ENCODE results near the gene SOX2.

DNA sequence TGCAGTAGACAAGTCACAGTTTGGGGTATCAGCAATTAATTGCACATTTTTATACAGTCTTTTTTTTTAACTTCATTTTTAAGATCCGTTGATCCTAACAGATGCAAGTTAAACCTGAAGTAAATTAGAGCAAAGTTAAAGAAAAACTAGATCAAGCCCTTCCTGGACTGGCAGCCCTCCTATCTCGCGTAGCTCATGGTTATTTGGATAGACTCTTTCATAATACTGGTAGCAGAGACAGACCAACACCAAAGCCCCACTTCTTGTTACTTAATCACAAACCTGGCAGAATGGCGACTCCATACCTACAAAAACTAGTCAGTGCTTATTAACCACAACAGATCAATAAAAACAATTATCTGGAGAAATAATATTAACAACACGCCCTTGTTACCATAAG is 26.8 kb downstream of the SOX2 start:
- TF ChIP-seq POLR2AphosphoS5 (IDR thresholded peaks at IDR 0.05; ENCODE audit: low read depth, low read length): no peak
- TF ChIP-seq SIN3A (IDR thresholded peaks at IDR 0.05; ENCODE audit: borderline replicate concordance, insufficient read depth, low read length): no peak
- no peak for TF ChIP-seq TAF1 (IDR thresholded peaks at IDR 0.05; ENCODE audit: borderline replicate concordance, insufficient read depth, low read length)
- TF ChIP-seq, protein P1, sequence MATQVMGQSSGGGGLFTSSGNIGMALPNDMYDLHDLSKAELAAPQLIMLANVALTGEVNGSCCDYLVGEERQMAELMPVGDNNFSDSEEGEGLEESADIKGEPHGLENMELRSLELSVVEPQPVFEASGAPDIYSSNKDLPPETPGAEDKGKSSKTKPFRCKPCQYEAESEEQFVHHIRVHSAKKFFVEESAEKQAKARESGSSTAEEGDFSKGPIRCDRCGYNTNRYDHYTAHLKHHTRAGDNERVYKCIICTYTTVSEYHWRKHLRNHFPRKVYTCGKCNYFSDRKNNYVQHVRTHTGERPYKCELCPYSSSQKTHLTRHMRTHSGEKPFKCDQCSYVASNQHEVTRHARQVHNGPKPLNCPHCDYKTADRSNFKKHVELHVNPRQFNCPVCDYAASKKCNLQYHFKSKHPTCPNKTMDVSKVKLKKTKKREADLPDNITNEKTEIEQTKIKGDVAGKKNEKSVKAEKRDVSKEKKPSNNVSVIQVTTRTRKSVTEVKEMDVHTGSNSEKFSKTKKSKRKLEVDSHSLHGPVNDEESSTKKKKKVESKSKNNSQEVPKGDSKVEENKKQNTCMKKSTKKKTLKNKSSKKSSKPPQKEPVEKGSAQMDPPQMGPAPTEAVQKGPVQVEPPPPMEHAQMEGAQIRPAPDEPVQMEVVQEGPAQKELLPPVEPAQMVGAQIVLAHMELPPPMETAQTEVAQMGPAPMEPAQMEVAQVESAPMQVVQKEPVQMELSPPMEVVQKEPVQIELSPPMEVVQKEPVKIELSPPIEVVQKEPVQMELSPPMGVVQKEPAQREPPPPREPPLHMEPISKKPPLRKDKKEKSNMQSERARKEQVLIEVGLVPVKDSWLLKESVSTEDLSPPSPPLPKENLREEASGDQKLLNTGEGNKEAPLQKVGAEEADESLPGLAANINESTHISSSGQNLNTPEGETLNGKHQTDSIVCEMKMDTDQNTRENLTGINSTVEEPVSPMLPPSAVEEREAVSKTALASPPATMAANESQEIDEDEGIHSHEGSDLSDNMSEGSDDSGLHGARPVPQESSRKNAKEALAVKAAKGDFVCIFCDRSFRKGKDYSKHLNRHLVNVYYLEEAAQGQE (IDR thresholded peaks at IDR 0.05; ENCODE audit: insufficient read depth in 1 of 2, low read depth in 2 of 2, low read length in 2 of 2): no peak
